IMR-90 (cell line): Measurements from ENCODE around the gene ARHGDIA. TPM values are rescaled to one million over a fixed set of nuclear protein-coding genes. Genes with fewer than 3 reads are reported as not detected.

Experiments used
- ATAC-seq: fragments of 200-7000 bp; cut with Tn5 transposase; 2 replicates; pipeline ENCODE4 v1.9.1; 2020; ENCODE audit warnings: low read depth, mild to moderate bottlenecking, moderate library complexity
- BruUV-seq: library from RNA; stranded (reverse); fragments of 400-500 nt; replicated peaks from 2 replicates; lab custom pipeline; 2021; lab: Mats Ljungman, UMichigan
- CTCF ChIA-PET: fragments of 300-600 bp; formaldehyde crosslinking; extraction: SDS; loops from one replicate; lab custom pipeline; 2021; ENCODE audit warnings: antibody characterized with exemption; lab: Yijun Ruan, JAX
- POLR2A ChIA-PET: fragments of 300-600 bp; sonication (Branson Sonifier 250); formaldehyde crosslinking; loops from one replicate; lab custom pipeline; 2022; ENCODE audit warnings: antibody characterized with exemption; ENCODE audit not compliant: unreplicated experiment; lab: Charles Lee
- DNase-seq: peaks from one replicate; pipeline ENCODE4 v3.0.0; 2013
- H2AFZ ChIP-seq: replicated peaks from 2 replicates; pipeline ENCODE3; 2013; ENCODE audit warnings: low read length, mild to moderate bottlenecking; ENCODE audit not compliant: poor library complexity
- H2AK5ac ChIP-seq: 2 replicates; pipeline ENCODE4 v1.6.1; 2013; ENCODE audit warnings: low read depth, low read length, inconsistent platforms
- H2AK9ac ChIP-seq: replicated peaks from 2 replicates; pipeline ENCODE3; 2013; ENCODE audit warnings: mild to moderate bottlenecking, low read depth, low read length, moderate library complexity; ENCODE audit not compliant: poor library complexity
- H2BK120ac ChIP-seq: 2 replicates; pipeline ENCODE4 v1.6.1; 2013; ENCODE audit warnings: low read depth, low read length, inconsistent platforms
- H2BK15ac ChIP-seq: 3 replicates; pipeline ENCODE4 v1.6.1; 2013; ENCODE audit warnings: low read depth, low read length, inconsistent platforms
- H2BK20ac ChIP-seq: 2 replicates; pipeline ENCODE4 v1.6.1; 2013; ENCODE audit warnings: low read depth, mild to moderate bottlenecking, inconsistent platforms, low read length, moderate library complexity
- H2BK5ac ChIP-seq: 2 replicates; pipeline ENCODE4 v1.6.1; 2013; ENCODE audit warnings: mild to moderate bottlenecking, low read depth, low read length, inconsistent platforms; ENCODE audit not compliant: poor library complexity, severe bottlenecking
- H3K14ac ChIP-seq: replicated peaks from 2 replicates; pipeline ENCODE4 v1.6.1; 2013; ENCODE audit warnings: low read depth, low read length, inconsistent platforms
- H3K18ac ChIP-seq: 2 replicates; pipeline ENCODE4 v1.6.1; 2013; ENCODE audit warnings: low read depth, low read length, control low read depth
- H3K23ac ChIP-seq: 2 replicates; pipeline ENCODE4 v1.6.1; 2013; ENCODE audit warnings: low read depth, low read length, inconsistent platforms
- H3K27ac ChIP-seq: 2 replicates; pipeline ENCODE4 v1.5.1; 2013; ENCODE audit warnings: mild to moderate bottlenecking, control low read depth, low read length; ENCODE audit not compliant: insufficient read depth
- H3K27me3 ChIP-seq: 2 replicates; pipeline ENCODE4 v1.6.1; 2013; ENCODE audit warnings: low read length; ENCODE audit not compliant: control insufficient read depth, insufficient read depth
- H3K36me3 ChIP-seq: 2 replicates; pipeline ENCODE4 v1.6.1; 2013; ENCODE audit warnings: low read length, mixed read lengths; ENCODE audit not compliant: control insufficient read depth, insufficient read depth
- H3K4ac ChIP-seq: 2 replicates; pipeline ENCODE4 v1.6.1; 2013; ENCODE audit warnings: low read depth, low read length, inconsistent platforms
- H3K4me1 ChIP-seq: 2 replicates; pipeline ENCODE4 v1.6.1; 2013; ENCODE audit warnings: low read length, mixed read lengths; ENCODE audit not compliant: control insufficient read depth, insufficient read depth
- H3K4me2 ChIP-seq: 2 replicates; pipeline ENCODE4 v1.6.1; 2013; ENCODE audit warnings: low read depth, mild to moderate bottlenecking, control low read depth, low read length, moderate library complexity
- H3K4me3 ChIP-seq: 2 replicates; pipeline ENCODE4 v1.5.1; 2013; ENCODE audit warnings: low read depth, mild to moderate bottlenecking, control low read depth, low read length, moderate library complexity; ENCODE audit not compliant: insufficient read depth
- H3K56ac ChIP-seq: 2 replicates; pipeline ENCODE4 v1.6.1; 2013; ENCODE audit warnings: low read length, inconsistent platforms; ENCODE audit not compliant: insufficient read depth; ENCODE audit errors: extremely low read depth
- H3K79me1 ChIP-seq, 2 experiments: 2 replicates each; pipeline ENCODE4 v1.6.1; 2013; ENCODE audit warnings: low read length in 2 of 2, inconsistent platforms in 1 of 2, low read depth in 1 of 2
- H3K9ac ChIP-seq: 2 replicates; pipeline ENCODE4 v1.6.1; 2013; ENCODE audit warnings: low read depth, low read length, control low read depth
- H3K9me1 ChIP-seq: 2 replicates; pipeline ENCODE4 v1.6.1; 2013; ENCODE audit warnings: low read length, inconsistent platforms; ENCODE audit not compliant: insufficient read depth
- H3K9me3 ChIP-seq: 2 replicates; pipeline ENCODE4 v1.6.1; 2013; ENCODE audit warnings: low read length; ENCODE audit not compliant: control insufficient read depth, insufficient read depth
- H4K20me1 ChIP-seq: 2 replicates; pipeline ENCODE4 v1.6.1; 2013; ENCODE audit warnings: low read length, inconsistent platforms; ENCODE audit not compliant: insufficient read depth
- H4K5ac ChIP-seq: 2 replicates; pipeline ENCODE4 v1.6.1; 2013; ENCODE audit warnings: mild to moderate bottlenecking, low read depth, low read length, control low read depth
- H4K8ac ChIP-seq, 2 experiments: 2 replicates each; pipeline ENCODE4 v1.6.1; 2013; ENCODE audit warnings: low read depth in 2 of 2, low read length in 2 of 2, control low read depth in 1 of 2, inconsistent platforms in 1 of 2
- H4K91ac ChIP-seq: 2 replicates; pipeline ENCODE4 v1.6.1; 2013; ENCODE audit warnings: low read depth, low read length, inconsistent platforms; ENCODE audit not compliant: insufficient read depth
- BHLHE40 ChIP-seq: fragments of 150-350 bp; IDR thresholded peaks from 2 replicates; pipeline ENCODE4 v1.6.1; 2016; ENCODE audit warnings: mild to moderate bottlenecking, low read depth, low read length
- CHD1 ChIP-seq: IDR thresholded peaks from 2 replicates; pipeline ENCODE4 v1.6.1; 2012; ENCODE audit warnings: low read depth, low read length, improper control_type of control experiment
- FOS ChIP-seq: fragments of 150-350 bp; IDR thresholded peaks from 2 replicates; pipeline ENCODE4 v1.6.1; 2016; ENCODE audit warnings: low read depth, low read length
- MAFK ChIP-seq: IDR thresholded peaks from 2 replicates; pipeline ENCODE4 v1.6.1; 2012; ENCODE audit warnings: low read depth, low read length, improper control_type of control experiment
- NFE2L2 ChIP-seq: fragments of 150-350 bp; IDR thresholded peaks from 2 replicates; pipeline ENCODE4 v1.6.1; 2016; ENCODE audit warnings: low read depth, mild to moderate bottlenecking, low read length
- POLR2A ChIP-seq: IDR thresholded peaks from 2 replicates; pipeline ENCODE4 v1.6.1; 2012; ENCODE audit warnings: mild to moderate bottlenecking, low read depth, low read length
- RAD21 ChIP-seq: IDR thresholded peaks from 2 replicates; pipeline ENCODE4 v1.6.1; 2012; ENCODE audit warnings: low read length, improper control_type of control experiment
- RCOR1 ChIP-seq: IDR thresholded peaks from 2 replicates; pipeline ENCODE4 v1.6.1; 2012; ENCODE audit warnings: mild to moderate bottlenecking, low read length, improper control_type of control experiment; ENCODE audit not compliant: insufficient replicate concordance
- SMC3 ChIP-seq: fragments of 150-350 bp; IDR thresholded peaks from 2 replicates; pipeline ENCODE4 v1.6.1; 2016; ENCODE audit warnings: low read depth, mild to moderate bottlenecking, antibody characterized with exemption, low read length, moderate library complexity
- WGBS, 2 experiments: methylation state at CpG; one replicate each; pipeline versions ENCODE4 v1.1.5 to v1.1.7; 2013; ENCODE audit warnings: missing lambda C conversion rate in 2 of 2; ENCODE audit not compliant: insufficient read length in 1 of 2; ENCODE audit errors: extremely low coverage in 2 of 2; 5-methylcytosine and 5-hydroxymethylcytosine counted together
- dilution Hi-C: fragments of 300-500 bp; cut with HindIII; formaldehyde crosslinking; loops from one replicate; pipeline ENCODE4 v1.14.3; 2018; ENCODE audit warnings: low sequenced_read_pairs; ENCODE audit not compliant: unreplicated experiment
- in situ Hi-C: fragments of 300-500 bp; cut with MboI; formaldehyde crosslinking; loops from 3 replicates; pipeline ENCODE4 v1.14.3; 2019; ENCODE audit warnings: low sequenced_read_pairs, inconsistent platforms, mixed read lengths
- intact Hi-C: fragments of 100-400 bp; cut with micrococcal nuclease; formaldehyde crosslinking; loops from 2 replicates; pipeline ENCODE4 v1.10.0; 2022
- polyA plus RNA-seq, 3 experiments: library from polyadenylated mRNA; depleted of rRNA; stranded (reverse); fragments of >200 nt; gene quantifications; 2 replicates each; pipeline ENCODE4 v1.2.3, GENCODE V29; 2012; ENCODE audit warnings: low replicate concordance in 1 of 3
- total RNA-seq: library from RNA; depleted of rRNA; stranded (reverse); fragments of >200 nt; gene quantifications from 2 replicates; pipeline ENCODE4 v1.2.3, GENCODE V29; 2012
- TF ChIP-seq, protein P1 (sequence below): fragments of 150-350 bp; IDR thresholded peaks from 2 replicates; pipeline ENCODE4 v1.6.1; 2017; ENCODE audit warnings: mild to moderate bottlenecking, antibody characterized with exemption, low read length, low read depth
- TF ChIP-seq, protein P2 (sequence below): fragments of 150-350 bp; IDR thresholded peaks from 2 replicates; pipeline ENCODE4 v1.6.1; 2016; ENCODE audit warnings: low read depth, mild to moderate bottlenecking, low read length, moderate library complexity, borderline replicate concordance

Gene ARHGDIA
- total and polyA plus RNA-seq, 2 of the 4 experiments (the other 2 are of a cell fraction), result 62.7 to 362 TPM

DNA sequence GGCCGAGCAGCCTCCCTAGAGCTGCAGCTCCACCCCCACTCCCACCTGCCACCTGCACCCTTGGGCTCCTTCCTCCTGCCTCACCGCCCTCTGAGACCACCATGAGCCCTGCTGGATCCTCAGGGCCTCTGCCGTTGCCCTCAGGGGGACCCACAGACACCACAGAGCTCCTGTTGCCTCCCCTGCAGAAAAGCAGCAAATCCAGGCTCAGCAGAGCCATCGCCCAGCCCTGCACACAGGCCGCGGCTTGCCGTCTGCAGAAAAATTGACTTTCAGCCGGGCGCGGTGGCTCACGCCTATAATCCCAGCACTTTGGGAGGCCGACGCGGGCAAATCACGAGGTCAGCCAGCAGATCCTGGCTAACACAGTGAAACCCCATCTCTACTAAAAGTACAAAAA lies 29.3 kb downstream of the ARHGDIA start:
- Histone ChIP-seq H2BK15ac (no peak overlapping the region), H2BK20ac (no peak overlapping the region), H2BK120ac (no peak overlapping the region), H3K14ac (no peak overlapping the region), H3K9me3 (no peaks in the 10 kb centered on the region), H4K91ac (no peak overlapping the region), H2AK9ac (no peak overlapping the region), H2AFZ (no peak overlapping the region), H3K27me3 (no peaks in the 10 kb centered on the region), H2AK5ac (no peak overlapping the region), H4K5ac (no peak overlapping the region), H3K79me1 (peaks cover 4 to 18% of the 10 kb centered on the region in 2 experiments; a peak in 3 of 4 replicates), H3K4ac (no peak overlapping the region), H3K4me2 (no peak overlapping the region), H3K4me1 (no peaks in the 10 kb centered on the region), H3K27ac (no peak overlapping the region), H3K18ac (no peak overlapping the region), H2BK5ac (no peak overlapping the region), H3K9me1 (peaks cover 4% of the 10 kb centered on the region; the same call in 1 of the 2 replicates), H3K36me3 (peaks cover 47% of the 10 kb centered on the region), H4K20me1 (peaks cover 36% of the 10 kb centered on the region), H3K23ac (no peak overlapping the region), H4K8ac (no peak overlapping the region), H3K56ac (no peak overlapping the region), H3K4me3 (no peak overlapping the region), H3K9ac (no peak overlapping the region)
- intact Hi-C loops, result no loop called here
- no peak for DNase-seq
- ATAC-seq, result no peak
- TF ChIP-seq FOS, result no peak
- no peak for TF ChIP-seq RAD21
- TF ChIP-seq RCOR1, result no peak
- no peak for TF ChIP-seq POLR2A
- no peak for TF ChIP-seq SMC3
- TF ChIP-seq MAFK, result no peak
- TF ChIP-seq, protein P1, sequence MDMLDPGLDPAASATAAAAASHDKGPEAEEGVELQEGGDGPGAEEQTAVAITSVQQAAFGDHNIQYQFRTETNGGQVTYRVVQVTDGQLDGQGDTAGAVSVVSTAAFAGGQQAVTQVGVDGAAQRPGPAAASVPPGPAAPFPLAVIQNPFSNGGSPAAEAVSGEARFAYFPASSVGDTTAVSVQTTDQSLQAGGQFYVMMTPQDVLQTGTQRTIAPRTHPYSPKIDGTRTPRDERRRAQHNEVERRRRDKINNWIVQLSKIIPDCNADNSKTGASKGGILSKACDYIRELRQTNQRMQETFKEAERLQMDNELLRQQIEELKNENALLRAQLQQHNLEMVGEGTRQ, result no peak
- no peak for TF ChIP-seq BHLHE40
- TF ChIP-seq, protein P2, sequence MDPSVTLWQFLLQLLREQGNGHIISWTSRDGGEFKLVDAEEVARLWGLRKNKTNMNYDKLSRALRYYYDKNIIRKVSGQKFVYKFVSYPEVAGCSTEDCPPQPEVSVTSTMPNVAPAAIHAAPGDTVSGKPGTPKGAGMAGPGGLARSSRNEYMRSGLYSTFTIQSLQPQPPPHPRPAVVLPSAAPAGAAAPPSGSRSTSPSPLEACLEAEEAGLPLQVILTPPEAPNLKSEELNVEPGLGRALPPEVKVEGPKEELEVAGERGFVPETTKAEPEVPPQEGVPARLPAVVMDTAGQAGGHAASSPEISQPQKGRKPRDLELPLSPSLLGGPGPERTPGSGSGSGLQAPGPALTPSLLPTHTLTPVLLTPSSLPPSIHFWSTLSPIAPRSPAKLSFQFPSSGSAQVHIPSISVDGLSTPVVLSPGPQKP, result no peak
- TF ChIP-seq CHD1, result no peak
- no peak for TF ChIP-seq NFE2L2
- ChIA-PET CTCF (no interaction called here), POLR2A (no interaction called here)
- in situ Hi-C loops, result no loop called here
- no TSS peak for BruUV-seq
- dilution Hi-C loops, result no loop called here
- WGBS, 2 experiments, result 99% methylated on average over 9 of the region's 15 CpGs; no CpG with 5 or more reads in 1 of the 2 experiments
